ENCODE measurements around the gene SEZ6.
A peak's percentile ranks its signal among the peaks of the same experiment; 100 is the strongest.
"Not testable (repeated sequence)": the region's sequence is repeated elsewhere in the genome, so short reads cannot be mapped to it uniquely, and the experiment has no call there.

Gene SEZ6

GRCh38 chr17:28934508-28934907, 71.3 kb downstream of the SEZ6 start:
- DNase-seq (ENCODE audit: low read depth), result not testable (repeated sequence)

- no peak for DNase-seq (ENCODE audit: low read depth)
Observed at GRCh38 chr17:28929787-28930186, 76.0 kb downstream of the SEZ6 start.

DNA sequence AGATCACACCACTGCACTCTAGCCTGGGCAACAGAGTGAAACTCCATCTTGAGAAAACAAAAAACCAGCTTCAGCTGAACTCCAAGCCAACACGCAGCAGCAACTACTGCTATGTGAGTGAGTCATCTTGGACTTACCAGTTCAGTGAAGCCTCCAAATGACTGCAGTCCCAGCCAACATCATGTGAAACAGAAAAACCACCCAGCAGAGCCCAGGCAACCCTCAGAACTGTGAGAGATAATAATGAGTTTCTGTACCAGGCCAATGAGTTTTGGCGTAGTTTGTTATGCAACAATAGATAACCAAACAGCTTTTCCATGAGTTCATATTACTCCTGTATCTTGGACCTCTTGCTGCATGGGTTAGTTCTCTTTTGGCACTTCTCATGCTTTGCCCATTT, 77.8 kb downstream of the SEZ6 start:
- peak; percentile 7 for DNase-seq (ENCODE audit: low read depth)

DNA sequence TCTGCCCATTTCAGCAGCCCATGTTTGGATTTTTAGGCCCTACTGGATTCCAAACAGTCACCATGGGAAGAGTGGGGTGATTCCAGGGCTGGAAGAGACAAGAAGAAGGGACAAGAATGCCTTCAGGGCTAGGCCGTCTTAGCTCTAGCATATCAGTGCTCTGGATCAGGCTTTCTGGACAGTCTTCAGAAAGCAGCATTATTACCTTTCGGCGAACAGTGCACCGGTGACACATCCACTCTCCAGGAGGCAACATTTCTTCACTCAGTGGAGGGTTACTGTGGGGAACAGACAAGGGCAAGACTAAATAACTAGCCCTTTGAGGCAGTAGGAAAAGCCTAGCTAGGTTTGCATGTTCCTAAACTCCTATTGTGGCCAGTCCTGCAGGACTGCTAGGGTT, 79.0 kb downstream of the SEZ6 start:
- DNase-seq (ENCODE audit: low read depth), result no peak

- DNase-seq (ENCODE audit: low read depth), result no peak
Observed at GRCh38 chr17:28926366-28926765, 79.5 kb downstream of the SEZ6 start.

- peak; percentile 9 for DNase-seq (ENCODE audit: low read depth)
Observed at GRCh38 chr17:28925912-28926365, 79.9 kb downstream of the SEZ6 start.

DNA sequence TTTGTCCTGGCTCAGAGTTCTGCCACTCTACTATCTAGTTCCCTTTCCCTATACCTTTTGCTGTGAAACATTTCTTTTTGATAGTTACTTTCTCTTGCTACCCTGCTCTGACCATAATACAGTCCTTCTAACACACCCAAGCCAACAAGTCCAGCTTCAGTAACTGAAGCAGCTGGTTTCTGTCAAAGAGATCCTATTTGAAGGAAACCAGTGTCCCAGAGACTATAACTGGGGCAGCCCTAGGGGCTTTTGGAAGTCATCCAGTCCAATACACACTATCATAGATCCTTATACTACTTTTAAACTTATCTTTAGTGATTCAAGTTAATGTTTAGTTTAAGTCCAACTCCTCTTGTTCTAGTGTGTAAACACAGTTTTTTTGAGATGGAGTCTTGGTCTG, 85.6 kb downstream of the SEZ6 start:
- DNase-seq (ENCODE audit: low read depth), result no peak

DNA sequence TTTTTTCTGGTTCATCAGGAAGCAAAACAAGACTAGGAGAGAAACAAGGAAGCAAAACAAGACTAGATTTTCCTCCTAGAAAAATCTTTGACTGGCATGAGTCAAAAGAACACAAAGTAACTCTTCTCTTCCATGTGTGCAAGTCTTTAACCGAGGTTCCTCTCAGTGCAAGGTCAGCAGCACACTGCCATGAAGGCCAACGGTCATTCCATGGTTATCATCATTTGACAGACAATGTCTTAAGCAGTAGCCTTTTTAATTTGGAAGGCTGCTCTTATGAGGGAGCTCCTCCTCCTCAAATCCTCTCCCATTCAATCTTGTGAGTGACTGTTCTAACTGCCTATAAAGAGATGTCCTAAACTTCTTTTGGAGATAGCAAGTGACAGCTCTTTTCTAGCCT, 87.5 kb downstream of the SEZ6 start:
- DNase-seq (ENCODE audit: low read depth), result no peak

GRCh38 chr17:28917465-28917864, 88.4 kb downstream of the SEZ6 start:
- DNase-seq (ENCODE audit: low read depth), result no peak

DNA sequence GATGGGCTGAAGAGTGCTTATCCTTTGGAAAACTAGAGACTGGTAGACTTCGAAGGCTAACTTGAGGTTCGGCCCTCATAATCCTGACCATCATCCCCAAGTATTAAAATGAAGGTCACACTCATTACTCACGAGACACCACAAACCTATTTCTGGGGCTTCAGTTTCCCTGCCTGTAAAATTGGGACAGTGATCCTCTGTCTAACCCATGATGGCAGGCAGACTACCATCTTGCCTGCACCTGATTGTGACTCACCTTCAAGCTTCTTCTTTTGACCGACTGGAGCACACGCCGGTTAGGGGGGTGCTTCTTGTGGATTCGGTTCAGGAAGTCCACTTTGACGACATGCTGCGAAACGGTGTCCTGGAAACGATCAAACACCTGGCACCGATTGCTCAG, 88.8 kb downstream of the SEZ6 start:
- no peak for DNase-seq (ENCODE audit: low read depth)

- no peak for DNase-seq (ENCODE audit: low read depth)
Observed at GRCh38 chr17:28916302-28916934, 89.4 kb downstream of the SEZ6 start.

DNA sequence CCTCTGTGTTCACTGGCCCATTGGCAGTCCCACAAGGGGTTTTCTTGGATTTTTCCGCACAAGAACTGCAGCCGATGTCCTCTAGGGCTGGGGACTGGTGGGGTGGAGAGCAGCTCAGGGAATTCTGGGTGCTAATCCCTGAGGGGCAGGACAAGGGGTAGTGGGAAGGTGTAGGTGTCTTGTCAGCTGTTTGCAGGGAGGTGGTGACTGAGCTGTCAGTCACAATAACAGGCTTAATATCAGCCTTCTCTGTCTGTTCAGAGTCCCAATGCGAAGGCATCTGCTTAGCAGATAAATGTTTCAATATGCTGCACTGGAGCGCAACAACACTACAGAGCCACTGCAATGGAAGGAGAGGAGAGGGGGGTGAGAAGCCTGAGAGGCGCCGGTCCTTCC, 92.9 kb downstream of the SEZ6 start:
- no peak for DNase-seq (ENCODE audit: low read depth)

DNA sequence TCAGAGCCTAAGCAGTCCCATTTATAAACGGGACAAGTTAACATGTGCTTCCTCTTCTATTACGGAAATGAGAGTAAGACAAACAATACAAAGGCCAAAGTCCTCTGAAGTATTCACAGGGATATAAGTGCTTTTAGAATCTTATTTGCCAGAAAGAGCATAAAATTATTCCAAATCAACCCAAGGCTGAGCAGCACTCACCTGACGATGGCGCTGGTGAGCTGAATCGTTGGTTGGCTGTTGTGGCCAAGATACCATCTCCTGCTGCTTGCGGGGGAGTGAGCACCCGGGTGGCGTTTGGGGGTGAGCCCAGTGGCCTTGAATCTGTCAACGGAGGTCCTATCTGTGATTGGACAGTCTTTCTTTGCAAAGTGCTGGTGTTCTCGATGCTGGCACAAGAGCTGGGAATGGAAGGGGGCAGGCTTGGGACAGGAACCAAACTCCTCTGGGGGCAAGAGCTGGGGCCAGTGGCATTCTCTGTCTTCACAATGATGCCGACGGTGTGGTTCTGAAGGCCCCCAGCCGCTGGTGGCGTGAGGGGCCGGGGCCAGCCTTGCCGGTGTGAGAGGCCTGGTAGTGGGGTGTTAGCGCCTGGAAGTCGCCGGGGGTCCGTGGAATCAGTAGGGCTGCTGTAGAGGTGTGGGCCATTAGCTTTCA, 93.4 kb downstream of the SEZ6 start:
- DNase-seq (ENCODE audit: low read depth), result no peak

- no peak for DNase-seq (ENCODE audit: low read depth)
Observed at GRCh38 chr17:28911411-28912045, 94.3 kb downstream of the SEZ6 start.

DNA sequence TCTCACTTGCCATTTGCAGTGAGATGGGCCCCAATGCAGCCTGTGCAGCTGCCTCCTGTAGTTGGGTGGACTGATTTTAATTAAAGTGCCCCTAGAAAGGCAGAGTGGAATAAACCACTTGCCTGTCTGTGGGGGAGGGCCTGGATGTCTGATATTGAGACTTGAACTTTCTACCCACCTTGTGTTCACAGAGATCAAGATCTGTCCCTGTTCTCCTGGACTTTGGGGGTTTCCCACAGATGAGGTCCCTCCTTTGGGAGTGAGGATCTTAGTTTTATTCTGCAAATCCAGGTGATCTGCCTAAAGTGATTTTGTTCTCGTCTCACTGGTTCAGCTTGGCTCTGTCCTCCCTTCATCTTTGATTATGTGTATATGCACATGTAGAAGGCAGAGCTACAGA, 95.3 kb downstream of the SEZ6 start:
- no peak for DNase-seq (ENCODE audit: low read depth)

GRCh38 chr17:28908640-28909167, 97.1 kb downstream of the SEZ6 start:
- no peak for DNase-seq (ENCODE audit: low read depth)

DNA sequence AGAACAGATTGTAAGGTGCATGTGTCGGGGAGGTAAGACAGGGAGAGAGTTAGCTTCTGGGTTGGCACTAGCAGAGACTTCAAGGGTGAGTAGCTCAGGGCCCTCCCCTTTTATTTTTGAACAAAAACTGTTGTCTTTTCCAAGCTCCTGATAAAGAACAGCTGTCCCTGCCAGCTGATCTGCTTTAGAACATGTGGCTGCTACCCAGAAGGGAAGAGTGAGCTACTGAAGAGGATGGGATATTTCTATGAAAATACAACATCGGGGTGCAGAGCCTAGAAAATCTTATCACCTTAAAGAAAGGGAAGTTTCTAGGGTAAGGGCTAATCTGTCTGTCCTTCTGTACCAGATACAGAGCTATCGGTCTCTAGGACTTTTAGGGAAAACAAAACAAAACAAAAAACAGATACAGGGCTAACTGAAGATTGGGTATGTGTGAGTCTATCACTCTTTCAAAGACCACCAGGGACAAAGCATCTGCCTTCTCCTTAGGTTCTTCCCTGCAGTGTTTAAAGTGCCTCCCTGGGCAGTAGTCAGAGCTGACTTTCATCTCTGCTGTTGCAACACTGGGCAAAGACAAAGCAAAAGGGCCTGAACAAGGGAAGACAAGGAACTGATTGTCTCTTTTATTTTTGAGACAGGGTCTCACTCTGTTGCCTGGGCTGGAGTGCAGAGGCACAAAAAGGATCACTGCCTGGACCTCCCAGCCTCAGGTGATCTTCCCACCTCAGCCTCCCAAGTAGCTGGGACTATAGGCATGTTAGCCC, 97.9 kb downstream of the SEZ6 start:
- DNase-seq (ENCODE audit: low read depth), result no peak

GRCh38 chr17:28906706-28907438, 99.0 kb downstream of the SEZ6 start:
- no peak for DNase-seq (ENCODE audit: low read depth)

DNA sequence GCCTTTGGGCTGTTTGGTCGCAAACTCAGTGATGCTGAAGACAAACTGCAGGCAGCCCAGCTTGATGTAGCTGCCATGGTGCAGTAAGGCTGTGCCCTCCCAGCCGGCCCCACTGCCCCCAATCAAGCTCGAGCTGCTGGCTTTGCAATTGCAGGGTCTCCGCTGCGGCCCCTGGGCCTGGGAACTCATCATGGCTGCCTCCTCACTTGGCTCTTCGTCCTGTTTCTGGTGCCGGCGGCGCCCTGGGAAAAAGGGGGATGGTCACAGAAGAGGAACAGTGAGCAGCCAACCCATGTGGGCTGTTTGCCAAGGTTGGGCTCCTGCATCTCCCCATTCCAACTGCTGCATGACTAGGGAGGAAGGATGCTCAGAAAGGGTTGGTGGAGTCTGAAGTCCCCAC, 99.6 kb downstream of the SEZ6 start:
- no peak for DNase-seq (ENCODE audit: low read depth)
